NCI-H82 (cell line): ENCODE measurements around the gene RNF128.
A peak's percentile ranks its signal among the peaks of the same experiment; 100 is the strongest.
"Not testable (repeated sequence)": the region's sequence is repeated elsewhere in the genome, so short reads cannot be mapped to it uniquely, and the experiment has no call there.

Experiments
- DNase-seq: peaks from one replicate; lab custom pipeline; 2025; lab: John Stamatoyannopoulos, UW

RNF128 gene

DNA sequence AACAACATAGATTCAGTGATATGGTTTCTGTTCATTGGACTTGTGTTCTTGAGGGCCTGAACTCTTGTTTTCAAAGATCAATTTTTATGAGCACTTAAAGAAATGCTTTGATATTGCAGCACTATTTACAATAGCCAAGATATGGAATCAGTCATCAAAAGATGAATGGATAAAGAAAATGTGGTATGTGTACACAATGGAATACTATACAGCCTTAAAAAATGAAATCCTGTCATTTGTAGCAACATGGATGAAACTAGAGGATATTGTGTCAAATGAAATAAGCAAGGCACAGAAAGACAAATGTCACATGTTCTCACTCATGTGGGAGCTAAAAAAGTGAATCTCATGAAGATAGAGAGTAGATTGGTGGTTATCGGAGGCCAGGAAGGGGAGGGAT is 21.9 kb downstream of the RNF128 start:
- DNase-seq, result no peak

DNA sequence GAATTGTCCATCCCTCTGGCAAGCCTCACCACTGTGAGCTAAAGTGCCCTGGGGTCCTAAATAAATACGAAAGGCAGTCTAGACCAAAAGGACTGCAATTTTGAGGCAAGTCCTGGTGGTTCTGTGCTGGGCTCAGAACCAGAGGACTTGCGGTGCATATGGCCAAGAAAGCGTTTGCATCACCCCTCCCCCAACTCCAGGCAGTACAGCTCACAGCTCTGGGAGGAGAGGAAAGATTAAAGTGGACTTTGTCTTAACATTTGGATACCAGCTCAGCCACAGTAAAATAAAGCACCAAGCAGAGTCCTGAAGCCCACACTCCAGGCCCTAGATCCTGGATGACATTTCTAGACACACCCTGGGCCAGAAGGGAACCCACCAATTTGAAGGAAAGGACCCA is 24.9 kb downstream of the RNF128 start:
- no peak for DNase-seq

DNA sequence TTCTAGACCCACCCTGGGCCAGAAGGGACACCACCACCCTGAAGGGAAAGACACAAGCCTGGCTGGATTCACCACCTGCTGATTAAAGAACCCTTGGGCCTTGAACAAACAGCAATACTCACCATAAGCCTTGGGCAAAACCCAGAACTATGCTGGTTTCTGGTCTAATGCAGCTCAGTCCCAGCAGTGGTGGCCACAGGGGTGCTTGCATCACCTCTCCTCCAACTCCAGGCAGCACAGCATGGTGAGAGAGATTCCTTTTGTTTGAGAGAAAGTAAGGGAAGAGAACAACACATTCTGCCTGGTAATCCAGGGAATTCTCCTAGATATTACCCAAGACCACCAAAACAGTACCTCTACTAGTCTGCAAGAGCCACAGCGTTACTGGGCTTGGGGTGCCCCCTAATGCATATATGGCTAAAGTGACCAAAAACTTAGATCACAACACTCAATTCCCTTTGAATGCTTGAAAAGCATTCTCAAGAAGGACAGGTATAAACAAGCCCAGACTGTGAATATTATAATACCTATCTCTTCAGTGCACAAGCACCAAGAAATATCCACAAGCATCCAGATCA is 25.7 kb downstream of the RNF128 start:
- no peak for DNase-seq

DNA sequence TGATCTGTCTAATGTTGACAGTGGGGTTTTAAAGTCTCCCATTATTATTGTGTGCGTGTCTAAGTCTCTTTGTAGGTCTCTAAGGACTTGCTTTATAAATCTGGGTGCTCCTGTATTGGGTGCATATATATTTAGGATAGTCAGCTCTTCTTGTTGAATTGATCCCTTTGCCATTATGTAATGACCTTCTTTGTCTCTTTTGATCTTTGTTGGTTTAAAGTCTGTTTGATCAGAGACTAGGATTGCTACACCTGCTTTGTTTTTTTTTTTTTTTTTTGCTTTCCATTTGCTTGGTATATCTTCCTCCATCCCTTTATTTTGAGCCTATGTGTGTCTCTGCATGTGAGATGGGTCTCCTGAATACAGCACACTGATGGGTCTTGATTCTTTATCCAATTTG is 42.8 kb downstream of the RNF128 start:
- DNase-seq, result not testable (repeated sequence)

DNA sequence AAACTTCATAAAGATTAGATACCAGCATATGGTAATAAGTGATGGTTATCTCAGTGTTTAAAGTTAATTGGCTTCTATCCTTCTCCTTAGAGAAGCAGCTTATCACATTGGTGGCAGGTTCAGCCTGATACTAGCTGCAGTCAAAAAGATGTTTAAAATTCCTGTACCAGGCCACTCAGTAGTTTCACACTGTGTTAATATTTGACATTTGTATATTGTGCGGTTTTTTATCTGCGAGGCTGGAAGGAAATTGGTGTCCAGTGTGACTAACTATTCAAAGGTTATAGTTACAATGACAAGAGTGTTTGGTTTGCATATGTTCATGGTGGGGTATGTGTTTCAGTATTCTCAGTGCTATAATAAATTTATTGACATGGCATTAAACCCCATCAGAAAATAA is 48.5 kb downstream of the RNF128 start:
- no peak for DNase-seq

DNA sequence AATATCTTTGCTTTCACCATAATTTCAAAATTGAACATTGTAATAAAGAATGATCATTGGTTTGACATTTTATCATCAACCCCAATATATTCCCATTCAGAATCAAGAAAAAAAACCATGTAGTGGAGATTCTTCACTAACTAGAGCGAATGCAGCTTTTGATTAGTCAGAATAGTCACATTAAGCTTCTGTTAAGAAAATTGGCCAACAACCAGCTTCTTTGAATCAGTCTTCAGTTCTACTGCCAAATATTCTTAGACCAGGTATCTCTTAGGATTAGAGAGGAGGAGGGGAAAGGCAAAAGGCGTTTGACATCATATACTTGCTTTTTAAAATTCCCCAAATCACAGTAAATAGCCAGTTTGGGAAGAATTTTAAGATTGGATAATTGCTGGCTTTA is 53.8 kb downstream of the RNF128 start:
- no peak for DNase-seq

DNA sequence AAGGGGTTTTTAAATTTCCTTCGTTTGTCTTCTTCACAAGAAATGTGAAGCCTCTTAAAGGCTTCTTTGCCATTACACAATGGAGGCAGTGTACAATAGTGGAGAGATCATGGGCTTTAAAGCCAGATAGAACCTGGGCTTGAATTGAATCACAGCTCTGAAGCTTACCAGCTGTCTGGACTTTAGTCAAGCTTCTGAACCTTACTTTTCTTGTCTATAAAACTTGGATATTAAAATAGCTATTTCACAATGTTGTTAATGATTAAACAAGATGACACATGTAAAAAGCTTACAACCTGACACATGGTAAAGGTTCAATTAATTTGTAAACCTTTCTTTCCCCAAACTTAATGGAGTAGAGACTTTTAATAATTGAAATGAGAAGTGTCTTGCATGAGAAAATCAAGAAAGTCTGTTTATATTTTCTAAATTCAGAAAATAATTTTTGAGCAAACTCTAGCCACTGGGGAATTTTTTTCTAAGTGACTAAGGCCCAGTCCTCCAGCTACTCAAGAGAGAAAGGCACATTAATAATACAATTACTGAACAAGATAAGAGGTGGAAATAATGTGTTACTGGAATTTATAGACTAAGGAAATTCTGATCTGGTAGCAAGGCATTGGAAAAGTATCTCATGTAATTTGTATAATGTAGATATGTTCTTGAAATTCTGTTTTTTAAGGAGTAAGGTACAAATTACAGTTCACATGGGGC is 54.3 kb downstream of the RNF128 start:
- DNase-seq, result no peak

DNA sequence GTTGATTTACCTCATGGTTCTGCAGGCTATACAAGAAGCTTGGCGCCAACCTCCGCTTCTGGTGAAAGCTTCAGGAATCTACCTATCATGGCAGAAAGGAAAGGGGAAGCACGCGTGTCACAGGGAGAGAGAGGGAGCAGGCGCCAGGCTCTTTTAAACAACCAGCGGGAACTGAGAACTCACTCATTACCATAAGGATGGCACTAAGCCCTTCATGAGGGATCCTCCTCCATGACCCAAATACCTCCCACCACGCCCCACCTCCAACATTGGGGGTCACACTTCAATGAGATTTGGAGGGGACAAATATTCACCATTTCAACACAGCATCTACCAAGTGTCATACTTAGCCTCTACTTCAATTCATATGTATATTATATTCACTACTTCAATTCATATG is 57.2 kb downstream of the RNF128 start:
- DNase-seq, result no peak

DNA sequence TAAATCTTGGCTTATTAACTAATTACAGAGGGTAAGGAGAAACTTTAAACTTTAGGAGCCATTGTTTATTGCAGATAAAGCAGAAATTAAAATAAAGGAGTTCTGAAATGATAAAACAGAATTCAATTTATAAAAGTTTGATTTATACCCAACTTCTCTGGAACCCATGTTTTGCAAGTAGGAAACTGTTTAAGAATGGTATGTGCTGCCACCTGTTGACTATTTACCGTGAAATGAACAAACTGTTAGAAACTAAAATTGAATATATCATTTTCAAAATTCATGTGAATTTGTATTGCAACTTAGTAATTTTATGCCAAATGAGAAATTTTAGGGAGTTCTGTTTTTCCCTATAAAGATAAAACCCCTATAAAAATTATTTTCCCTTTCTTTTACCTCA is 65.0 kb downstream of the RNF128 start:
- no peak for DNase-seq

DNA sequence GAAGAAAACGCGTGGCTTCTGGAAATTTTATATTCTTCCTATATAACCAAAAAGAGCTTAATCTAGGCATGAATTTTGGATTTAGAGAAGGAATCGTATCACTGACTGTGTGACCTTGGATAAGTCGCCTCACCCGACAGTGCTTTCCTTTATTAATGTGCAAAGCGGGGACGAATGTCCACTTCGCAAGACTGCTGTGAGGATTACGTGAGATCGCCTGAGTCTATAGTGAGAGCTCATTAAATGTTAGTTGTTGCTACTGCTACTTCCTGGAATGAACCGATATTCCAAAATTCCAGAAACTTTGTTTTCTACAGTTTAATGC is 75.5 kb downstream of the RNF128 start:
- no peak for DNase-seq

DNA sequence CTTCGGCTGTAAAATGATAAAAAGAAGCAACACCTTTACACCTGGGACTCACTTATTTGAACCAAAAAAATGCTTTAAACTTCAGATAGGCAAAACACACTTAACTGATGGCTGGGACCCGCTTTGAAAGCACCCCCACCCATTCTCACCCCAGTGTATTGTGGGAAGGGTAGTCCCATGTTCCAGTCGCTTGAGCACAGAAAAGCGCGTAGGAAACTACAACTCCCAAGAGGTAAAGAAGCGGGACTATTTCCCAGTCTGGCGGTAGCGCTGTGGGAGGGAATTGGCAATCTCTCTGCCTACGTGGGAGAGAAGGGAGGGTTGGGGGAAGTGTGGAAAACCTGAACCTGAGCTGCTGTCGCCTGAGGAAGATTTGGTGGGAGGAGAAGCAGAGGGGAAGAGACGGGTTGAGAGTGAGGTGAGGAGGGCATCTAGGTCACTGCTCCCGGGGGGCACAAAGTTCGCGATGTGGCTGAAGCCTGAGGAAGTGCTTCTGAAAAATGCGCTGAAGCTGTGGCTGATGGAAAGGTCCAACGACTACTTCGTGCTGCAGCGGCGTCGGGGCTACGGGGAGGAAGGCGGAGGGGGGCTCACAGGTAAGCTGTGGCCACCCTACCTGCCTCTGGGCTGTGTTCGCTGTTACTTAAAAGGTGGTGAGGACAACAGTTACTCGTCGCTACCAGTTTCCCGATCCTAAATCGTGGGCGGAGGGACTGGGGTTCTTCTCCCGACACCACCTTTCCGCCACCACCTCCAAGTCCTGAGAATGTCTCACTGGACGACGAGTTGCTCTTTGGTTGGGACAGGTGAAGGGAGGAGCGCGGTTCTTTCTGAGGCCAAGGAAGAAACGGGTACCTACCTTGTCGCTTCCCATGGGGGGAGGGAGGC is 76.1 kb downstream of the RNF128 start, which contains the start of gene TBC1D8B:
TBC1D8B (plus strand) TSS at position 286 of the 888 bp plus-strand sequence; CDS start at position 467, 181 bp downstream.
- peak; percentile 71 for DNase-seq

DNA sequence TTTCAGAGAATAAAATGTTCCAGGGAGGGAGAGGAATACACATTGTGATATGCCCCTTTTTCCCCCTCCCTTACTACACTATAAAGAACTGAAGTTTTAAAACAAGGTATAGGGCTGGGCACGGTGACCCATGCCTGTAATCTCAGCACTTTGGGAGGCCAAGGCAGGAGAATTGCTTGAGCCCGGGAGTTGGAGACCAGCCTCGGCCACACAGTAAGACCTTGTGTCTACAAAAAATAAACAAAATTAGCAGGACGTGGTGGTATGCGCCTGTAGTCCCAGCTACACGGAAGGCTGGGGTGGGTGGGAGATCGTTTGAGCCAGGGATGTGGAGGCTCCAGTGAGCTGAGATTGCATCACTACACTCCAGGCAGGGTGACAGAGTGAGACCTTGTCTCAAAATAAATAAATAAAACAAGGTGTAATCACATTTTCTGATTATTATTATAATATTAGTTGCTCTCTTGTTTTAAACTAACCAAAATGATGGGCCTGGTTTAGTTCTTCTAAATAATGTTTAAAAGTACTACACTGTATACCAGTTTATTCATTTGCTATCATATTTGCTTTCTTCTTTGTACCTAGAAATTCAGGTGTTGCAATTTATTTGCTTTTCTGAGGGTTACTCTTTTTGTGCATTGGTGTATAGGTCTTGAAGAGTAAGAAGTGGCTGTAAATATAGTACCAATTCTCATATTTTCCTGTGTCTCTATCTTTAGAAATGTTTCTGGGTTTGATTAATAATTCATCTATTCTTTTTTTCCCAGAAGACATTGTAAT is 84.8 kb downstream of the RNF128 start:
- no peak for DNase-seq

DNA sequence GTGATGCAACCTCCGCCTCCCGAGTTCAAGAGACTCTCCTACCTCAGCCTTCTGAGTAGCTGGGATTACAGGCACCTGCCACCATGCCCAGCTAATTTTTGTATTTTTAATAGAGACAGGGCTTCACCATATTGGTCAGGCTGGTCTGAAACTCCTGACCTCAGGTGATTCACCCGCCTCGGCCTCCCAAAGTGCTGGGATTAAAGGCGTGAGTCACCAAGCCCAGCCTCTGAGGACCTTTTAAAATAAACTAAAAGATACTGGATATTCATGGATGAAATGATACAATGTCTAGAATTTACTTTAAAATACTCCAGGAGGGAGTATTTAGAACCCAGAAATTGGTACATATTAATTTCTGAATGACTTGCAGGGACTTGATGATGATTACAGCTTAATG is 86.4 kb downstream of the RNF128 start:
- not testable (repeated sequence) for DNase-seq

DNA sequence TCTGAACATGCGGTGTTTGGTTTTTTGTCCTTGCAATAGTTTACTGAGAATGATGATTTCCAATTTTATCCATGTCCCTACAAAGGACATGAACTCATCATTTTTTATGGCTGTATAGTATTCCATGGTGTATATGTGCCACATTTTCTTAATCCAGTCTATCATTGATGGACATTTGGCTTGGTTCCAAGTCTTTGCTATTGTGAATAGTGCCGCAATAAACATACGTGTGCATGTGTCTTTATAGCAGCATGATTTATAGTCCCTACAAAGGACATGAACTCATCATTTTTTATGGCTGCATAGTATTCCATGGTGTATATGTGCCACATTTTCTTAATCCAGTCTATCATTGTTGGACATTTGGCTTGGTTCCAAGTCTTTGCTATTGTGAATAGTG is 87.6 kb downstream of the RNF128 start:
- DNase-seq, result not testable (repeated sequence)
